NCI-H748 treated with DMSO at 0.1 percent for 48 hours (cell line): ENCODE data around the gene C10orf105.

Source experiments
- DNase-seq: peaks from one replicate; lab custom pipeline; 2025; lab: John Stamatoyannopoulos, UW

C10orf105 gene

GRCh38 chr10:71716426-71716825, 3.2 kb downstream of the C10orf105 start:
- DNase-seq: no peak

- no peak for DNase-seq
Measured at GRCh38 chr10:71715860-71716259, 3.7 kb downstream of the C10orf105 start.

GRCh38 chr10:71715026-71715425, 4.6 kb downstream of the C10orf105 start:
- DNase-seq: no peak

GRCh38 chr10:71714592-71714991, 5.0 kb downstream of the C10orf105 start:
- DNase-seq: no peak

DNA sequence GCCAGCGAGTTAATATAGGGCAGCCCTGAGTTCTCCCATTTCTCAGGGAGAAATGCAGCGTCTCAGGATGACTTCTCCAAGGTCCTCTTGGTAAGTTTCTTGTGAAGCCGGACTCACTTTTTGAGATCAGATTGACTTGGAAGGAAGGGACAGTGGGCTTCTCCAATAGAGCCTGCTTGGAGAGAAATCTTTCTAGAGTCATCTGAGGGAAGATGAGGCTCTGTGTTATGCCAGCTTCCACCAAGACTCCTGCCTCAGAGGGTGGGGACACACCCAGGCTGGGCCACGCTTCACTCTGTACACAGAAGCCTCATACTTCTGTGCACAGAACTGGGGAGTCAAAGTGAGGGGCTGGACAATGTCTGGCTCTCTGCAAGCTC, 5.6 kb downstream of the C10orf105 start:
- no peak for DNase-seq

- no peak for DNase-seq
Measured at GRCh38 chr10:71713135-71714030, 6.2 kb downstream of the C10orf105 start.

DNA sequence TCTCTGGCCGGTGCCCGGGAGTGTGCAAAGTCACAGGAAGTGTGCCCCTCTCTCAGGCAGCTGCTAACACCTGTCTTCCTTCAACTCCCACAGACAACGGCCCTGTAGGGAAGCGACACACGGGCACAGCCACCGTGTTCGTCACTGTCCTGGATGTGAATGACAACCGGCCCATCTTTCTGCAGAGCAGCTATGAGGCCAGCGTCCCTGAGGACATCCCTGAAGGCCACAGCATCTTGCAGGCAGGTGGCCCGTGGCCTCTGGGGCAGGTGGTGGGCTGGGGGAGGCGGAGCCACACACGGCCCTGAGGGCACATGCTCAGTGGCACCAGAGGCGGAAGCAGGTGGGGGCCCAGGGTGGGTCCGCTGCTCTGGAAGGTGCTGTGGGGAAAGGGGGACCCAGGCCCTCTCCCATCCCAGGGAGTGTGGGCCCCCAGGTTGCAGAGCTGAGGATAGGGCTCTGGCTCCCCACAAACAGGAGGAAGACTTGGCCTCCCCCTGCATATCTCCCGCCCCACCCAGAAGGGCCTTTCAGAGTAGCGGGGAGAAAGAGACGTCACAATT, 6.9 kb downstream of the C10orf105 start:
- DNase-seq: no peak

DNA sequence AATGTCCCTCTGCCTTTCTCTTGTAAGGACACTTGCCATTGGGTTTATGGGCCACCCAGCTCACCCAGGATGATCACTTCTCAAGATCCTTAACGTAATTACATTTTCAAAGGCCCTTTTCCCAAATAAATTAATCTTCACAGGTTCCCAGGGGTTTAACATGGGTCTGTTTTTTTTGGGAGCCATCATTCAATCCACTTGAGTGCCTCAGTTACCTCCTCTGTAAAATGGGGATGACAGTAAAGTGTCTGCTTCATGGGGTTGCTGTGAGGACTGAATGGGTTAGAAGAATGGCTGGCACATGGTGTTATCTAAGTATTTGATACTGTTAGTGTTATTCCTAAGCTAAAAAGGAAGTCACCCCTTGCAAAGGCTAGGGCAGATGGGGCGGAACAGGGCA, 7.4 kb downstream of the C10orf105 start:
- DNase-seq: no peak

DNA sequence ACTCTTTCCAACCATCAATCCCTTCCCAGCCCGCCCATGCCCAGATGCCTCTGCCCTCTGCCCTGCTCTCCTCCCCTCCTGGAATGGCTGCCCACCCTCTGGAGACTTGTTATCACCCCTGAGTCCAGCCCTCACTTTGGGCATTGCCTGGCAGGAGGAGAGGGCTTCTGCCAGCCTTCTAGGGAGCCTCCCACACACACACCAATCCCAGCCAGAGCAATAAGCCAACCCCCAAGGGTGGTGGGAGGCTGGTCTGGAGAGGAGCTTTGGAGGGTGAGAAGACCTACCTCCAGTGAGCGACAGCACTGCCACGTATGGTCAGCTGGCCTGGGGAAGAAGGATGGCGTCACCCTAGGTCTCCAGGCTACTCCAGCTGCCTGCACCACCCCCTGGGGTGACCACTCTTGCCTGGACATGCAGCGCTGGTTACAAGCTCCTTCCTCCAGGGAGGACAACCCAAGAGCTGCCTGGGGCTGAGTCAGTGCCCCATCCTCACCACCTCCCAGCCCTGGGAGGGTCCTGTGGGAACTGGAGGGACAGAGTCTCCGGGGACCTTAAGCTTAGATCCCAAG, 8.4 kb downstream of the C10orf105 start:
- DNase-seq: no peak

DNA sequence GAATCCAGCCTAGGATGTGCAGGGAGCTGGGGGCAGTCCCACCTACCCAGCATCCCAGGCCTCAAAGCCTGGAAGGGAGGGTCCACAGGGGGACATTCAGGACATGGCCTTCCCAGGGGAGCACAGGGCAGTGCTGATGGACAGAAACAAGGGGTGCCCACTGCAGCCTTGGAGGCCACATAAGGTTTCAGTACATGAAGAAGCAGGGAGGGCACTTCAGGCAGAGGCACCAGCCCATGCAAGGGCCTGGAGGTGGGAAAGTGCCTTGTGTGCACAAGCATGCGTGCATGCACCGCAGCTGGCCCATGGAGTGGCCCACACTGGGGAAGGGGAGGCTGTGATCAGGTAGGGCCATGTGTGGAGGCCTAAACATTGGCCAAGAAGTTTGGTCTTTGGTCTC, 9.1 kb downstream of the C10orf105 start:
- DNase-seq: no peak

- DNase-seq: no peak
Measured at GRCh38 chr10:71708897-71709882, 10.4 kb downstream of the C10orf105 start.

DNA sequence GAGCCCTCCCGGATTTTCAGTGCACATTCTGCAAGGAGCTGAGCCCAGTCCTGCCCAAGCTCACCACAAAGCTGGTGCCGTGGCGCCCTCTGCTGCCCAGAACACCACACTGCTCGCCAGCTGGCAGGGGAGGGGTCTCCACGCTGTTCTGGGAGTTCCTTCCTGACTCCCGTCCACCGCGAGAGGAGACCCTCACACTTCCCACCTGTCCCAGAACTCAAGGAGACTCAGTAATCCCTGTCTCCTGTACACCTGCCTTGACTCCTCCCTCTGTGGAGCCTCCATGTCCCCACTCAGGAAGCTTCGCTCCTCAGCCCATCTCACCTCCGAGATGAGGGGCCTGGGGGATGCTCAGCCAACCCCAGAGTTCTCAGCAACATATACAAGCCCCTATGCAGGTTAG, 11.3 kb downstream of the C10orf105 start:
- DNase-seq: no peak

DNA sequence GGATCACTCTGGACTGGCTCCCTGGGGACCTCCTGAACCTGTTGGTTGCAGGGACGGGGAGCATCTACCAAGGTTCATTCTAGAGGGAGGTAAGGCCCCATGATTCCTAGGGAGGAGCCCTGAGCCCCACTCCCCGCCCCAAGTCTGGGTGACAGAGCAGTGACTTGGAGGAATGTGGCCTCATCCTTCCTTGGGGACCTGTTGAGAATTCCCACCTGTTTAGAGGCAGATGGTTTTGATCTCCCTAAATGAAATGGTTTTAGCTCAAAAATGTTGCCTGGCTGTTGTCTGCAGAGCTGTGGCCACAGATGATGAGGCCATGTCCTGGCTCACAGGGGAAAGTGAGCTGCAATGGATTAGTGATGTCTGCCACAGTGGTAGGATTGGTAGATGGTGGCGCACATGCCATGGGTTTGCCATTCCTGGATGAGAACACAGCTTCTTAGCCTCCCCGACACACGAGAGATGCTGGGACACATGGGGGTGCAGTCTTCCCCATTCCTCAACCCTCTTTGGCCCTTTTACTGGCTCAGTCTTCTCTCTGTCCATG, 12.3 kb downstream of the C10orf105 start:
- no peak for DNase-seq

DNA sequence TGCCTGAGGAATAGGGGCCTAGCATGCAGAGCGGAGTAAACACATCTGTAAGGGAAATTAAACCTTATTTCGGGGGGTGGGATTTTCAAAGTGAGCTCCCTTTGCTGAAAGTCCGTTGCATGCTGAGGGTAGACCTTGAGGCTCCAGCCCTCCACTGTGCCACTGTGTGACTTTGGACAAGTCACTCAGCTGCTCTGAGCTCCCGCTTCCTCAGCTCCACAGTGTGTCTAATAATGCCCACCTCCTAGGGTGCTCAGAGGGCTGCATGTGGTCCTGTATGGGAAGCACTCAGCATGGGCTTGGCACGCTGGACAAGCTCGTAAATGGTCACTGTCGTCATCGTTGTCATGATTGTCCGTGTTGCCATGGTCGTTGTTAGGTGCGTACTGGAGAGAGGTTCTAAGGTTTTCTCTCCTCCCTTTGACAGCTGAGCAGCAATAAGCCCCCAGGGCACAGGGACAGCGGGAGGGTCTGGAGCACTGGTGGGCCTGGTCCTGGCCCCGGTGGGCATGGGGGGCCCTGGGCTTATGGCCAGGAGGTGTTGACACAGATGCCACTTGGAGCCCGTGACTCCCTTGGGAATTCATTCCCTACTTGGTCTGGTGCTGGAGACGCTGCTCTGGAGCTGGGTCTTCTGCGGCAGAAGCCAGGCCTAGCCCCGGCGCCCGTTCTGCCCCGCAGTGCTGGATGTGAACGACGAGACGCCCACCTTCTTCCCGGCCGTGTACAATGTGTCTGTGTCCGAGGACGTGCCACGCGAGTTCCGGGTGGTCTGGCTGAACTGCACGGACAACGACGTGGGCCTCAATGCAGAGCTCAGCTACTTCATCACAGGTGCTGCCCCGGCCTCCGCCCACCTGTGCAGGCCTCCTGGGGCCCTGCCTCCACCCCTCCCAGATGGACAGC, 13.1 kb downstream of the C10orf105 start:
- no peak for DNase-seq

GRCh38 chr10:71705582-71705981, 14.0 kb downstream of the C10orf105 start:
- DNase-seq: no peak

- DNase-seq: no peak
Measured at GRCh38 chr10:71704816-71705215, 14.8 kb downstream of the C10orf105 start.

GRCh38 chr10:71703577-71703976, 16.0 kb downstream of the C10orf105 start:
- no peak for DNase-seq

GRCh38 chr10:71701496-71702132, 18.0 kb downstream of the C10orf105 start:
- no peak for DNase-seq

DNA sequence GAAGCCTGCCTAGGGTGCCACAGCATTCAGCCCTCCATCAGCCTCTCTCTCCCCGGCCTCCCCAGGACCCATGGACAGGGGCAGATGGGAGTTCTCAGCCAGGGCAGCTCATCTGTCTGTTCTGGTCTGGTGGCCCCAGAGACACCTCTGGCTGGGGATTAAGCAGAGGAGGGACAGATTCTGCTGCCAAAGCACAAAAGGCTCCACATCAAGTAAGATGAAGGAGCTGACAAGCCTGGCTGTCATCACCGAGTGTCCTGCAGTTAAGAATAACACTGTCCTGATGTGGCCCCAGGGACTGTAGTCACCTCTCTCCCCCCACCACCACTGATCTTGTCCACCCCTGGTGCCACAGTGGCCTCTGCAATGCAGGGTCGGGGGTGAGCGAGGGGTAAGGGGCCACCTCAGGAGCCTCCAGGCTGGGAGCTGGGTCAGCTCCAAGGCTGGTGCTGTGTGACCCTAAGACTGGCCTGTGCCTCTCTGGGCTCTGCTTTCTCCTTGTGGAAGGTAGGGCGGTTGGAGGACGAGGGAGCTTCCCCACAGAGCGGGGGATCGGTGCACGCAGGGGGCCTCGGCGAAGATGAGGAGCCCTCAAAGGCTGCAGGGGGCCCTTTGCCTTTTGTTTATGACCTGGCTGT, 18.7 kb downstream of the C10orf105 start:
- no peak for DNase-seq

DNA sequence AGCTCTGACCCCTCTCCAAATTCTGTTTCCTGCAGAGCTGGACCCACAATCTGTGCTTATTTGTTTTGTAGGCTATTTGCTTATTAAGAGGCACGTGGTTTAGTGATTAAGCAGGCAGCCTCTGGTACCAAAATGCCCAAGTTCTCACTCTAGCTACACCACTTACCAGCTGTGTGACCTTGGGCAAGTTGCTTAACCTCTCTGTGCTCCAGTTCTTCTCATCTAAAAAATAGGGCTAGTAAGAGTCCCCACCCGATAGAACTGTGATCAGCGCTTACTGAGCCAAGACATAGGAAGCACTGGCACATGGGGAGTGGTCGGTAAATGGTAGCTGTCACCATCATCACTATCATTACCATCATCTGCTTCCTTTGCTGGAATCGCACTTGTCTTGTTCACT, 20.8 kb downstream of the C10orf105 start:
- no peak for DNase-seq
